Activated T-cell treated with anti-CD3 and anti-CD28 coated beads for 1 hour (primary cell): ENCODE results near the gene RPL26.
"Not testable (repeated sequence)": the region's sequence is repeated elsewhere in the genome, so short reads cannot be mapped to it uniquely, and the experiment has no call there.

ENCODE experiments used
- DNase-seq: peaks from one replicate; pipeline ENCODE4 v3.0.0-alpha.2; 2020; ENCODE audit warnings: low read depth

RPL26 gene

DNA sequence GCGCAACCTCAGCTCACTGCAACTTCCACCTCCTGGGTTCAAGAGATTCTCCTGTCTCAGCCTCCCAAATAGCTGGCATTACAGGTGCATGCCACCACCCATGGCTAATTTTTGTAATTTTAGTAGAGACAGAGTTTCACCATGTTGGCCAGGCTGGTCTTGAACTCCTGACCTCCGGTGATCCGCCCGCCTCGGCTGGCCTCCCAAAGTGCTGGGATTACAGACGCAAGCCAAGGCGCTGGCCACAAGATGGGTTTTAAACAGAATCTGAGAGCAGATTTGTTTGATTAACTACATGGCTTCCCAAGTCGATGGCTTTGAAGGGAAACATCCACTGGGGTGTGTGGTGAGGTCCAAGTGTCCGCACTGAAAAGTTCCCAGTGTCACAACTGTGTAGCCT lies 11.5 kb upstream of the RPL26 start:
- DNase-seq, result not testable (repeated sequence)

DNA sequence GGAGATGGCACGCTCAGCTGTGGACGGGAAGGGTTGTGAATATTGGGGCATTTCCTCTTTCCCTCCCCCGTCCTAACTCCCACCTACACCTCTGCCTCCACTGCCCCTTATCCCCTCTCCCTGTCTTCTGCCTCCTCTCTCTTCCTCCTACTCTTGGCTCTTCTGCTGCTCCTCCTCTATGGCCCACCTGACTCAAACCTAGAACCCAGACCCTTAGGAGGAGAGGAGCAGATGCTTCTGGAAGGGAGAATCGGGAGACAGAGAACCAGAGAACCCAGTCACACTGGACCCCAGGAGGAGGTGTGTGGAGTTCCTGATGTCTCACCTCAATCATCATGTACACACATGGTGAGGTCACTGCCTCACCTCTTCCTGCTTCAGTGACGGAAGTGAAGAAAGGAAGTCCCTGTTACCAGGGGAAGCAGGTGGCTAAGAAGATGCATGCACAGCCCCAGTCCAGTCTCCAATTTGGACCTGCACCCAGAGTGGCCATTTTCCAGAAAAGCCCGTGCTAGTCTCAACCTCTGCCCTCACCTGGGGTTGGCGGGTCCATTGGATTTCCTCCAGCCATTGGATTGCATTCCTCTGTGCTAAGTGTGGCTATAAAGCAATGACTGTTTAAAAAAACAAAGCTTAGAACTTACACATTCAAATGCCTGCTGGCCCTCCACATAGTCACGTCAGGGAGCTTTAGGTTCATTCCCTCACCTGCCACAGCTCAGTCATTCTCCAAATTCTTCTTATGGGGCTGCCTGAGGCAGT lies 10.7 kb upstream of the RPL26 start:
- DNase-seq, result no peak

DNA sequence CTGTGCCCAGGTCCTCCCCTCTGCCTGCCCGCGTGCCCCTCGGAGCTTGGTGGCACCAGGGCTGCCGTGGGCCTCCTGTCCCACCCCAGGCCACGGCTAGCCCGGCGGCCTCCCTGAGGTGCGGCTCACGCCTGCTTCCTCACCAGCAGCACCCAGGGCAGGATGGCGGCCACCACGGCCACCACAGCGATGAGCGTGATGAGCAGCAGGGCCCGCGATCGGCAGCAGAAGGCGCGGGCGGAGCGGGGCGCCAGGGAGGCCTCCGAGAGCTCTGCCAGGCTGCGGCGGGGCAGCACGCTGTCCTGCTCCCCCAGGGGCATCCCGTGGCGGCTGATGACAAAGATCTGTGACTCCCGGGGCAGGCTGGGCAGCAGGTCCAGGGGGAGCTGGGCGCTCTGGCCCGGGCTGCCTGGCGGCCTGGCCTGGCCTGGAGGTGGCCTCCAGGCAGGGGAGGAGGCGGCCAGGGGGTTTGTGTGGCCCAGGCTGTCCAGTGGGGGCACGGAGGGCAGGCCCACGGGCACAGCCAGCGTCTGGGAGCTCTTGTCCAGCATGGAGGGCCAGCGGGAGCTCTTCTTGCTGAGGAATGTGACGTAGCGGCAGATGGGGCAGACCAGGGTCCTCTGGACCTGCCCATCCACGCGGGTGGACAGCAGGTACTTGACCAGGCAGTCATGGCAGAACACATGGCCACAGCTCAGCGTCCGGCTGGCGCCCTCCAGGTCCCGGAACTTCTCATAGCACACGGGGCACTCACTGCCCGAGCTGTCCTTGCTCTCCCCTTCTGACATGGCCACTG lies 9.9 kb upstream of the RPL26 start:
- no peak for DNase-seq

DNA sequence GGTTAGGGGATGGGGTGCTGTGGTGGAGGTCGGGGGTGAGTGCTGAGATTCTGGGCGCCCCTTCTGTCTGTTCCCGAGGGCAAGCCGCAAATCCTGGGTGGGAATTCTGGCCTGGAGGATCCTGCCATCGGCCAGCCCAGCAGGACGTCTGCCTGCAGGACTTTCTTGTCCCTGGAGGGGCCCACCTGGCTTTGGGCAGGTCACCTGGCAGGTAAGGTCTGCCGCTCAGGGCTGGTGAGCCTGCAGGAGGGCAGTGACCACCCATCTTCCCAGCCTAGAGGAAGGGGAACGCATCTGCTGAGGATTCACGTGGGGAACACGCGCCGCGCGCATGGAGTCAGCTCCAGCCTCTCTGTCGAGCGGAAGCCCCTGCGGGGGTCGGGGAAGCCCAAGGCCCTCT lies 9.3 kb upstream of the RPL26 start:
- DNase-seq, result no peak

DNA sequence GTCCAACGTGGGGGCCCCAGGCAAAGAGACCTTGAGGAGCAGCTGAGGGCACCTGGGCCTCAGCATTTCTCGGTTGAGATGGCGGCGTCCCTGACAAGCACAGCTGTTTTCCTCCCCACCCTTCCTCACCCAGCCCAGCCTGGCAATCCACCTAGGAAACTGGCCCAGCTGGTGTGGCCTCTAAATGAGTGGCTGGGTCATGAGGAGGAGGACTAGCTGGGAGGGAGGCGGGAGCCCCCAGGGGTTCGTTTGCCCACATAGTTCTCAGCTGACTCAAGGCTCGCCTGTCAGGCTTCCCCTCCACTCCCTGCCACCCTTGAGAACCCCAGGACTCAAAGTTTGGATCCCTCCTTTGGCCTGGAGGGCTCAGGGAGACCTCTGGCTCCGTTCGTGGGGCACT lies 8.7 kb upstream of the RPL26 start:
- DNase-seq, result no peak

DNA sequence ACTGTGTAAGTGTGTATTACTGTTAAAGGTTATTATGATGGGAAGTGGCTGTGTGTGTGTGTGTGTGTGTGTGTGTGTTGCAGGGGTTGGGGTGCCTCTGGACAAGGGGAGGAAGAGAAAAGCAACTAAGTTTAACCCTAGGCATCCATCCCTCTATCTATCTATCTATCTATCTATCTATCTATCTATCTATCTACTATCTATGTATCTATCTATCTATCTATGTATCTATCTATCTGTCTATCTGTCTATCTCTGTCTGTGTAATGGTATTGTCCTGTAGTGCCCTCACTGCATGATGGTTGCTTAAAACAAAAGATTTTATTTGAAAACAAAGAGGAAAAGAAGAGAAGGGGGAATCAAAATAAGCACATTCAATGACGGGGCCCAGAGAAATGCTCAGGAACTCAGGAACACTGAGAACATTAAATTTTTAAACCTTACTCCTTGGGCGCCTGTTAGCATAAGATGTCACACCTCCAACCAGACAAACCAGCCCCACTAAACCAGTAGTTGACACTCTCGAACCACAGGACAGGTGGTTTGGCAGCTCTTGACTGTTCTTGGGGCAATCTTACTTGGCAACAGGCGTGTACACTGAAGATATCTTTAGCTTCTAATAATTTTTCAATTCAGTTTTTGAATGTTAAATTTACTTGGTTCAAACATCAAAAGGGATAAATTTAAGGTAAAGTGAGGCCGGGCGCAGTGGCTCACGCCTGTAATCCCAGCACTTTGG lies 5.1 kb upstream of the RPL26 start:
- no peak for DNase-seq

DNA sequence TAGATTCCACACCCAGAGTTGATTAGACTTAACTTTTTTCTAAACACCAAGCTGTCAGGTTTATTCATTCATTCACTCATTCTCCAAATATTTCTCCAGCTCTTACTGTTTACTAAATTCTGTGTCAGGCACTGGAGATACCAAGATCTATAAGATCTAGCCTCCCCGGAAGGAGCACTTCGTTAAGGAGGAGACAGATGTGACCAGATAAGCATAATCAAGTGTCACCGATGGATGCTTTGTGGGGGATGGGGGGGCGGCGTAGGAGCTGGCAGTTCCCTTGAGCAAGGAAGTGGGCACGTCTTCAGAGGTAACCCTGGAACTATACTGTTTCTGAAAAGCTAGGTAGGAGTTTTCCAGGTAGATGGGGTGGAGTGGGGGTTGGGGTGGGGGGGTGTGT lies 3.8 kb upstream of the RPL26 start:
- no peak for DNase-seq

DNA sequence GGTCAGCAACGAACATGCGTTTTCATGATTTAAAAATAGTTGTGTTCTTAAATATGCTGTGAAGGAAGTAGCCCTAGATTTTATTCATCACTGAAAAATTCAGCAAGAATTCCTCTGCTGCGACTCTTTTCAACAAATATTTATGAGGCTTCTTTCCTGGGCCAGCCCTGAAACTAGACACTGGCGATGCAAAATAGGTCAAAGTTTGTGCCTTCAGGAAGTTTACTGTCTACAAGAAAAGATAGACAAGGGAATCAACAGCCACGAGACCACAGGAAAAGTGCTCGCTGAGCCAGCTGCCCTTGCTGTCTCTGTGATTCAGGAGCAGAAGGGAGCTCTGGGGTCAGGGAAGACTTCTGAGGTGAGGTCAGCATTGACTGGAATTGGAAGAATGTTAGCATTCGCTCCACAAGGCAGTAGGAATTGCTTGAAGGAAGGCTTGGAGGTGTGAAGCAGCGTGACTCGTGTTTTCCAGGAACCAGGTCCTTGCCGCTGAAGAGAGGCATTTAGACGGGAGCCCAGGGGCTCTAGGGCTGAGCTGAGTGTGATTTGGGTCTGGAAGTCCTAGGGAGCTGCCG lies 1.9 kb upstream of the RPL26 start:
- no peak for DNase-seq

DNA sequence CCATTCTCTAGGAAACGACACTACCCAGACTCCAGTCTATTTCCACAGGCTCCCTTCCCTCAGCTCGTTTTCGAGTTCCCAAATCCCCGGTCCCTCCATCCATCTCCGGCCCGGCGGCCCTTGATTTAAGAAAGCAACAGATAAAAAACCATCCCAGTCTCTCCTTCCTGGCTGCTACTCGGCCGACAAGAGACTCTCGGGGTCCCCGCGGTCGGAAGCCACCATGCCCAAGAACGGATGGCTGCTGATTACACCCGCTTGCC lies 182 bp downstream of the RPL26 start:
- no peak for DNase-seq

DNA sequence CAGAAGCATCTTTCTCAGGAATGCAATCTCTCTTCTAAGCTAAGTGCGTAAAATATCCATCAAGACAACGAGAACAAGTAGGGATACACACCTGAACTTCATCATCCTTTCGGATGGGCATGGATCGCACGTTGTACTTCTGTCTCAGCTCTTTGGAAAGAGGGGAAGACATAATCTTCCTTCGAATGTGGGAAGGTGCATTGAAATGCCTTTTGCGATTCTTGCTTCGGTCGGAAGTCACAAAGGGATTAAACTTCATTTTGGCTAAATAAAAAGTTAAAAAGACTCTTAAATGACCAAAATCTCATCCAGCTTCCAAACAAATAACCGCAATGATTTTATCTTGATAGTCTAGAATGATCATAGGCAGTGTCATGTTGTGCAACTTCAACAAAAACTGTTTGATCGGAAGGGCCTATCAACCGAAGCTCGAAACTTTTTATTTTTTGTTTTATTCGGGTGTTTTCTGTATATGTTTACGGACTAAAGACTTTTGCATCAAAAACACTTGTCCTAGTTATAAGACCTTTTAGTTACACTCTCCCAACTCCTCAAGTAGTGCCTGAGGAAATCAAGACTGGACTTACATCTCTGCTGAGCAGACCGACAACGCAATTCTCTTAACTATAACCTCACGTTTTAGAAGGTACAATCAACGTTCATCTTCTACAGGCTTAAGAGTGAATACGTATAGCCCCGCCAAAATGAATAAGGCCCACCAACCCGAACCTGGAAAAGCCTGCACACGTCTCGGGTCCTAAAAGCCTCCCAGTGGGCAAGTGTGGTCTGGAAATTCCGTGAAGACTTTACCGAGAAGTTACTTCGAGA lies 727 bp downstream of the RPL26 start:
- DNase-seq, result no peak

DNA sequence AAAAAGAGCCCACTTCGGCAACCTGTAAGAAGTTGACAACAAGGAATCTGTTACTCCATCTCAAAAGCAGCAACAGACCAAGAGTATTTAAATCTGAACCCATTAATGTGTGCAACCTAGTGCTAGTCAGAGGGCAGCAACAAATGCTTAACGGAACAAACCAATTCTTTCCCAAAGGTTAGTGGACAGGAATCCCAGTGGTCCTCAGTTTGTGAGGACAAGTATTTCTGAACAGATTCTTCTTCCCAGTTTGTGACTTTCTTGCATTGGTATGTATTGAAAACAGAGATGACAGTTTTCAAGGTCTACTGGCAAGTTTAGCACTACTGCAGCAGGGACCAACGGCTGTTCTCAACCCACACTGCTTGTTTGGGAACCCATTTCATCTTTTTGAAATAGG lies 2.9 kb downstream of the RPL26 start:
- DNase-seq, result no peak

DNA sequence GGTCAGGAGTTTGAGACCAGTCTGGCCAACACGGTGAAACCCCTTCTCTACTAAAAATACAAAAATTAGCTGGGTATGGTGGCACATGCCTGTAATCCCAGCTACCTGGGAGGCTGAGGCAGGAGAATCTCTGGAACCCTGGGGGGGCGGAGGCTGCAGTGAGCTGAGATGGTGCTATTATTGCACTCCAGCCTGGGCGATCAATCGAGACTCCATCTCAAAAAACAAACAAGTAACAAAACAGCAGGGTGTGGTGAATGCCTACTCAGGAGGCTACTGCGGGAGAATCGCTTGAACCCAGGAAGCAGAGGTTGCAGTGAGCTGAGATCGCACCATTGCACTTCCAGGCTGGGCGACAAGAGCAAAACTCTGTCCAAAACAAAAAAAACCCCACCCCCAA lies 4.9 kb downstream of the RPL26 start:
- DNase-seq, result not testable (repeated sequence)

DNA sequence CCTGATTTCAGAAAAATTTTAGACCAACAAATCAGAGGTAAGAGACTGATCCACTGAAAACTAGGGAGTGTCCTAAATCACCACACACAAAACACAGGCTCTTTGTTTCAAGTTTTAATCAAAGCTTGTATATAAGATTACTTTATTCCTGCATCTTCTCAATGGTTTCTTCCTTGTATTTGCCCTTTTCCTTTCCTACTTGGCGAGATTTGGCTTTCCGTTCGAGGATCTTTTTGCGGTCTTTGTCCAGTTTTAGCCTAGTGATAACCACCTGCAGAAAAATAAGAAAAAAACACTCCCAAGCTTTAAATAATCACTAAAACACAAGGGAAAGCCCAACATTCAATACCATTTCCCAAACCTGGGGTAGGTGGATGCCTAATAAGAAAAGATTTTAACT lies 5.6 kb downstream of the RPL26 start:
- no peak for DNase-seq

DNA sequence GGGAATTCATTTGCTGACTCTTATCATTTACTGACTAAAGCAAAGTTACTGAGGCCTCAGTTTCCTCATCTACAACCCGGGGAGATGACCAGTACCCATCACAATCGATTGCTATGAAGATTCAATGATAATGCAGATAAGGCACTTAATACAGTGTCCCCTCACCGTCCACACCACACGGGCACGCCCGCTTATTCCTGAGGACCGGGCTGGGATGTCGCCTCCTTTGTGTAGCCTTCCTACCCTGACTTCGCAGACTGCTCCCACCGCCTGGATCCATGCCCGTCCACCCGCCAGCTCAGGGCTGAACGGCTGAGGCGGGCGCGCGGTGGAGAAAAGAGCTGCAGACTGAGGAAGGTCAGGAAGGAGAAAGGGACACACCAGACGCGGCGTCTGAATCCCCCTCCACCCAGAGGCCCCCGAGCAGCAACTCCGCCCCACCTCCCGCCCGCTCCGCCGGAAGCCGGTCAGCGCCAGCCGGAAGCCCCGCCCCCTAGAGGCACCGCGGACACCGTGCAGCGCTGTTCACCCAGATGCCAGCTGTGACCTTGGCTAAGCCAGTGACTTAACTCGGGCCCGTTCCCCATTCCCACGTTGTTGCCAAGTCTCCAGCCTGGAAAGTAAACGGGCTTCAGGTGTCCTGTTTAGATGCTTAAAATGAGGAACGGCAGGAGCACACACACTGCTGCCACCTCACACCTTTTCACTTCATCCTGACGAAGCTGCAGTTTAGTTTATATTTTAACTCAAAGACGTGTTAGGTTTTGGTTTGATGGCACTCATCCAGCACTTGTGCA lies 6.5 kb downstream of the RPL26 start, which contains the start of gene KRABD2:
TSS of gene KRABD2 (minus strand) at position 434 of the 797 bp plus-strand sequence.
- peak; percentile 85 for DNase-seq

DNA sequence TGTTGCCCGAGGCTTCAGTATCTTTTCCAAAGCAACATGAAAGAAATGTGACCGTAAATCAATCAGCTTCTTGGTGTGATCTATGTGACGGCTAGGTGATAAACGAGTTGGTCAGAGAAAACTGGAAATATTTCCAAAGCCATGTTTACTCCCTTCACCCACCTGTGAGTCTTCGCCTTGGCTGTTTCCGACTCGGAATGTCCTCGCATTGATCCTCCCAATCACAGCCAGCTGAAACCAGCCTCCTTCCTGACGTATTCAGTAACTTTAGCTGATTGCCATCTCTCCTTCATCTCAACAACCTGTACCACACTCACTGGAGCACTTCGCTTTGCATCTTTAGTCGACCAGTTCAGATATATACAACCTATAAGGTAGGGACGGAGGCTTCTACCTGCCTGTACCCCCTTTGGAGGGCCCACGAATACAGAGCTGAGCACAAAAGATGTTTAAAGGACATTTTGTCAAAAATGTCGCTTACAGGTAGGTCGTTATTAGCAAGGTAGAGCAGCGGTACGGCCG lies 7.2 kb downstream of the RPL26 start:
- DNase-seq, result no peak

DNA sequence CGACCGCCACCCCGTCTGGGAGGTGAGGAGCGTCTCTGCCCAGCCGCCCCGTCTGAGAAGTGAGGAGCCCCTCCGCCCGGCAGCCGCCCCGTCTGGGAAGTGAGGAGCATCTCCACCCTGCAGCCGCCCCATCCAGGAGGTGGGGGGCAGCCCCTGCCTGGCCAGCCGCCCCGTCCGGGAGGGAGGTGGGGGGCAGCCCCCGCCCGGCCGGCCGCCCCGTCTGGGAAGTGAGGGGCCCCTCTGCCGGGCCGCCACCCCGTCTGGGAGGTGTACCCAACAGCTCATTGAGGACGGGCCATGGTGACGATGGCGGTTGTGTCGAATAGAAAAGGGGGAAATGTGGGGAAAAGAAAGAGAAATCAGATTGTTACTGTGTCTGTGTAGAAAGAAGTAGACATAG lies 9.1 kb downstream of the RPL26 start:
- DNase-seq, result not testable (repeated sequence)

DNA sequence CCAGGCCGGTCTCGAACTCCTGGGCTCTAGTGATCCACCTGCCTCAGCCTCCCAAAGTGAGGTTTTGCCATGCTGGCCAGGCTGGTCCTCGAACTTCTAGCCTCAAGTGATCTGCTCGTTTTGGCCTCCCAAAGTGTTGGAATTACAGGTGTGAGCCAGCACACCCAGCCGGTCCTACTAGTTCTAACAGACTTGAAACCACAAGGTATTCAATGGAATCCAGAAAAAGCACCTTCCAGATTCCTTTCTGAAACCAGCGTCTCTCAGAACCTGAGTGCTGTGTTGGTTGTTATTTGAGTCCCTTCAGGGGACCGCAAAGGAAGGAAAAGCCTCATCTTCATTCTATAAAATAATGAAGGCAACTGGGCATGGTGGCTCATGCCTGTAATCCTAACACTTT lies 10.6 kb downstream of the RPL26 start:
- no peak for DNase-seq

DNA sequence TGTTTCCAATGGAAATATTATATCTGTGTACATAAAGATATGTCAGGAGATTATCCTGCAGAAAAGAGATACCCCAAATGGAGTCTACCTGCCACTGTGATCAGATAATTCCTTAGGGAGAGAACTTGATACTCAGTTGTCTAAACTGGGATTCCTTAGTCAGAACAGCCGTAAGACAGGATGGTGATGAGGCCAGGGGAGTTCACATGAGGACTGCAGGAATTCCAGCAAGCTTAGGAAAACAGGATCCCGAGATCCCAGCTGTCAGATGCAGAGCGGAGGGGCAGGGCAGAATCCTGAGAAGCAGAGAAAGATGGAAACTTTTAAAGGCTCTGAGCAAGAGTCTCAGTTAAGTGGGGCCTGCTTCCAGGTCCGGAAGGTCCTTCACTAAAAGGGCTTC lies 11.2 kb downstream of the RPL26 start:
- no peak for DNase-seq

DNA sequence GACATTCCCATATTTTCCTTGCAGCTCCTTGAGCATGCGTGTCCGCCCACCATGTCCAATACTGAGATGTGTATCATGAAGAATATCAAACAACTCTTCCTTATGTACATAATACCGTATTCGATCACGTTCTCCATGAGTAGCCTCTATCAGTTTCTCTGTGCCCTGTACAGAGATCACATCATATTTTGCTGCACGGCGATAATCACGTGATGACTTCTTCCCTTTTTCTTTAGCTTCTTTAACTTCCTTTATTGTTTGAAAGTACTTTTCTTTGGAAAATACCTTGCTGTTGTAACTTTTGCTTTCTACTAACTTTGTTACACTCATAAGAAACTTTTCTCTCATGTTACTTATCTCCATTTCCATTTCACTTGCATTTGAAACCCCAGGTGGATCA lies 13.0 kb downstream of the RPL26 start:
- DNase-seq, result no peak

DNA sequence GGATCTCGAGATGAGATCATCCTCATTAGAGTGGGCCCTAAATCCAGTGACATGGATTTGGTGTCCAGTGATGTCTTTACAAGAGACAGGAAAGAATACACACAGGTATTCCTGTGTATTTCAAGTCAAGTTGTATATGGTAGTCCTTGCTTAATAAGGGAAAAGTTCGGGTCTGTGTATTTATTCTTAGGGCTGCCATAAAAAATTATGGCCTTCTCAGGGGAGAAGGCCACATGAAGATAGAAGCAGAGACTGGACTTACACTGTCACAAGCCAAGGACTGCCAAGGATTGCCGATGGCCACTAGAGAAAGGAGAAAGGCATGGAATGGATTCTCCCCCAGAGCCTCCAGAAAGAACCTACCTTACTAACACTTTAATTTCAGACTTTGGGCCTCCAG lies 14.8 kb downstream of the RPL26 start:
- no peak for DNase-seq

DNA sequence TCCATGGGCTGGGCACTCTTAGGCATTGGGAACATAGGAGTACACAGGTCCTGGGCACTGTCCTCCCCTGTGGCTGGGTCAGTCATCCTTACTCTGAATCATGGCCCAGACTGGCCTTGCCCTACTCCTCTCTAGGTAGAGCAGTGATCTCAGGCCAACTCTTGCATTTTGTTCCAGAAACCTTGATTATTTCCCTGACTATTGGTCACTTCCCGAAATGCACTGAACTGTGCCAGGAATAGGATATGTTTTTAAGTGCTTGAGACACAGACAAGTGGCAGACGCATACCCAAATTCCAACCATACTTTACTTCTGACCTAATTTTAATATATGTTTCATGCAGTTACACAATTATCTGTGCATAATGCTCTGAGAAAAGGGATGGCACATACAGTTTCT lies 16.8 kb downstream of the RPL26 start:
- no peak for DNase-seq
